GM21447 (cell line): ENCODE results near the gene ZNF658.
"Not testable (repeated sequence)": the region's sequence is repeated elsewhere in the genome, so short reads cannot be mapped to it uniquely, and the experiment has no call there.

ENCODE experiments used
- ATAC-seq: cut with Tn5 transposase; IDR thresholded peaks from one replicate; pipeline ENCODE4 v1.9.1; 2021; ENCODE audit not compliant: unreplicated experiment

Gene ZNF658

DNA sequence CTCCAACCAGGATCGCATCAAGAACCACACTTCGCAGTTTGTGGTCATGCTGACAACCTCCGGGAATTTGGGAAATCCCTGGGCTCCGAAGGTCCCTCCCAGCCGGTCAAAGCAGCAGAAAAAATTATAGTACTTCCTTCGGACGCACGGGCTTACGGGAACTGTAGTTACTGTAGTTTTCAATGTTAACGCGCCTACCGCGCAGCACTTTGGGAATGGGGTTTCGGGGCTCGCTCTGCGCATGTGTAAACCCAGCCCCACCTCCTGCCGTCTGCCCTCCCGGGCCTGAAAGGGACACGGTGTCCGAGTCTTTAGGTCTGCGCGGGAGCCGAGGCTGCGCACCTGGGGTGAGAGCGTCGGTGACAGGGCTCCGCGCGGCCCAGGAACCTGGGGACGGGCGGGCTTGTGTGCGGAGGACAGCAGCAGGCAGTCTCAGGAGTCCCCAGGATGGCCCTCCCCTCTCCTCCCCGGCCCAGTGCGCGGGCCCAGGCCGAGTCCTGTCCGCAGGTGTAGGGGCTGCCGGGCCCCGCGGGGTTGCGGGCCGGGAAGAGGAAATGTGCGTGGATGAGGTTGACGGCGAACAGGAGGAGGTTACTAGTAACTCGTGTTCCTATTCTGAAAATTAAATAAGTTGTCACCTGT is at the start of gene ZNF658:
Gene ZNF658, plus strand, starts transcription at position 236 of the 642 bp plus-strand sequence. CDS start 2,837 bp downstream, outside the sequence.
- ATAC-seq: peak; percentile 98

DNA sequence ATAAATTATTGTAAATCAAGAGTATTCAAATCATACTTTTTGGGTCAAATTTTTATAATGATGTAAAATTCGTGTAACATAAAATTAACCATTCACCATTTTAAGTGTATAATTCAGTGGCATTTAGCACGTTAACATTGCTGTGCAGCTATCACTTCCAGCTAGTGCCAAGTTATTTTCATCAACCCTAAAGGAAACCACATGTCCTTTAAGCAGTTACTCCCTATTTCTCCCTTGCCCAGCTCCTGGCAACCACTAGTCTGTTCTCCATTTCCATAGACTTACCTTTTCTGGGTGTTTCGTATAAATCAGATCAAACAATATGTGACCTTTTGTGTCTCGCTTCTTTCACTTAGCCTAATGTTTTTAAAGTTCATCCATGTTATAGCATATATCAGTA is 38.8 kb upstream of the ZNF658 start:
- not testable (repeated sequence) for ATAC-seq

GRCh38 chr9:66868660-66869059 is 31.9 kb upstream of the ZNF658 start:
- not testable (repeated sequence) for ATAC-seq

- peak; percentile 63 for ATAC-seq
Measured at GRCh38 chr9:66880605-66881004, 19.9 kb upstream of the ZNF658 start.

DNA sequence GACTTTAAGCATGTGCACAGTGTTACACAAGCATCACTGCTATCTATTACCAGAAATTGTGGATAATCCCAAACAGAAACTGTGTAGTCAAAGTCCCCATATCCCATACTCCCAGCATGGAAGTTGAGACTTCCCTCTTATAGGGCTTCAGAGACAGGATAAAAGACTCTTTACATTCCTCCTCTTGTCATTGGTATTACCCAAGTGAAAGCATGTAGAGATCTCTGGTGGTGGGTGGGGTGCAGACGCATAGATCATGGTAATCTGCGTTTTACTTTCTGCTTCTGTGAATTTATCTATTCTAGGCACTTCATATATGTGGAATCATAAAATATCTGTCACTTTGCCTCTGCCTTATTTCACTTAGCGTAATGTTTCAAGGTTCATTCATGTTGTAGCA is 18.7 kb upstream of the ZNF658 start:
- ATAC-seq: not testable (repeated sequence)

DNA sequence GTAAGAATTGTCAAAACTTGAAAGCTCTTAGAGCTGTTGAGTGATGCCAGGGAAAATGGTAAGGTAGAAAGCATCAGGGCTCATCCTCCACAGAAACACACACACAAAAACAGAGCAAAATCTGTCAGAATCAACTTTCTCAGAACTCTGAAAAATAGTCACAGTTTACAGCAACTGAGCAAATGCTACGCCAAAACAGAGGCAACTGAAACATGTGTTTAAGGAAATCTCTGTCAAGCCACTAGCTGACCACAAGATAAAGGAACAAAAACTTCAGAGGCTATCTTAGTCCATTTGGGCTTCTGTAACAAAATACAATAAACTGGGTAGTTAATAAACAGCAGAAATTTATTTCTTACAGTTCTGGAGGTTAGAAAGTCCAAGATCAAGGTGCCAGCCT is 10.2 kb upstream of the ZNF658 start:
- not testable (repeated sequence) for ATAC-seq

GRCh38 chr9:66901141-66901540 is 616 bp downstream of the ZNF658 start:
- peak; percentile 24 for ATAC-seq

DNA sequence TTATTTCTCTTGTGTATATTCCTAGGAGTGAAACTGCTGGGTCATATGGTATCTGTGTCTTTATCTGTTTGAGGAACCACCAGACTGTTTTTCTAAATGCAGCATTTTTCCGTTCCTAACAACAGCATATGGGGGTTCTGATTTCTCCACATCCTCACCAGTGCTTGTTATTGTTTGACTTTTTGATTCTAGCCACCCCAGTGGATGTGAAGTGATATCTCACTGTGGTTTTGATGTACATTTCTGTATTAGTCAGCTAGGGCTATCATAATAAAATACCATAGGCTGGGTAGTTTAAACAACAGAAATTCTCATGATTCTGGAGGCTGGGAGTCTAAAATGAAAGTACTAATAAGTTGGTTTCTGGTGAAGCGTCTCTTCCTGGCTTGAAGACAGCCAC is 9.0 kb downstream of the ZNF658 start:
- ATAC-seq: not testable (repeated sequence)

DNA sequence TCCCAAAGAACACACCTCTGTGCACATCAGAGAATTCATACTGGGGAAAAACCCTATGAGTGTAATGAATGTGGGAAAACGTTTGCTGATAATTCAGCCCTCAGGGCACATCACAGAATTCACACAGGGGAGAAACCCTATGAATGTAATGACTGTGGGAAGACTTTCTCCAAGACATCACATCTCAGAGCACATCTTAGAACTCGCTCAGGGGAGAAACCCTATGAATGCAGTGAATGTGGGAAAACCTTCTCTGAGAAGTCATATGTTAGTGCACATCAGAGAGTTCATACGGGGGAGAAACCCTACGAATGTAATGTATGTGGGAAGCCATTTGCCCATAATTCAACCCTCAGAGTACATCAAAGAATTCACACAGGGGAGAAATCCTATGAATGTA is 19.5 kb downstream of the ZNF658 start:
- not testable (repeated sequence) for ATAC-seq

- not testable (repeated sequence) for ATAC-seq
Measured at GRCh38 chr9:66936194-66936870, 35.8 kb downstream of the ZNF658 start.

GRCh38 chr9:66937662-66938061 is 37.1 kb downstream of the ZNF658 start:
- not testable (repeated sequence) for ATAC-seq

DNA sequence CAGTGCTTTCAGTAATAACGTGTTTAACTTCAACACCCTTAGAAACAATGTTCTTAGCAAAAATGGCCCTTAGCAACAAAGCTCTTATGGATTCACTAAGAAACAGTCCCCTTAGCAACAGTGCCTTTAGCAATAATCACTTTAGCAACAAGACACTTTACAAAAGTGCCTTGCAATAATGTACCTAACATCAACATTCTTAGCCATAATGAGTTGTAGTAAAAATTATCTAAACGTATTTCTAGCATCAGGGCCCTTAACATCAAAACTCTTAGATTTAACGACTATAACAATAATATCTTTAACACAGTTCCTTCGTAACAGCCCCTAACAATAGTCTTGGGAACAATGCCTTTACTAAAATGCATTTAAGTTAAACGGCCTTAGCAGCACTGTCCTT is 37.8 kb downstream of the ZNF658 start:
- ATAC-seq: not testable (repeated sequence)

- not testable (repeated sequence) for ATAC-seq
Measured at GRCh38 chr9:66939878-66940830, 39.6 kb downstream of the ZNF658 start.

DNA sequence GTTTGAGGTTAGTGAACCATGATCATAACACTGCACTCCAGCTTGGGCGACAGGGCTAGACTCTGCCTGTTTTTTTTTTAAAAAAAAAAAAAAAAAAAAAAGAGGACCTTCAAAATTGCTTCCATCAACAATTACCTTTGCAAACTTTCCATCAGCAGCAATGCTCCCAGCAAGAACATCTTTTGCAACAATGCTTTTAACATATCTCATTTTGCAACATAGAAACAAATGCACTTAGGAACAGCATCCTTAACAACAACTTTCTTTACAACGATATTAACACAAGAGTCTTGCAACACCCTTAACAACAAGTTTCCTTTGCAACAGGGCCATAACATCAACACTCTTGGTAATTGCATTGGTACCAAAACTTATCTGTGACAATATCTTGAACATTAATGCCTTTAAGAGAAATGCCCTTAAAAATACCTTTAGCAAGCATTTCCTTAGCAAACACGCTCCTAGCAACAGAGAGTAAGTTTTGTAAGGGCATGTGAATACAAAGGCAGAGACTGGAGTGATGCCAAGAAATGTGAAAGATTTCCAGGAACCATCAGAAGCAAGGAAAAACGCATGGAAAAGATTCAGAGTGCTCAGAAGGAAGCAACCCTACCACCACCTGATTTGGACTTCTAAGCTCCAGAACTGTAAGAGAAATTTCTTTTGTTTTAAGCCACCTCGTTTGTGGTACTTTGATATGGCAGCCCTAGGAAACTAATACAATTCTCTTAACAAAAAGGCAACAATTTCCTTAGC is 42.1 kb downstream of the ZNF658 start:
- not testable (repeated sequence) for ATAC-seq

- ATAC-seq: not testable (repeated sequence)
Measured at GRCh38 chr9:66952576-66952975, 52.1 kb downstream of the ZNF658 start.
